IPS DF 4.7 (cell line): Measurements from ENCODE around the gene ARL4D.
"Not testable (repeated sequence)": the region's sequence is repeated elsewhere in the genome, so short reads cannot be mapped to it uniquely, and the experiment has no call there.

Experiments used
- DNase-seq: peaks from one replicate; pipeline ENCODE4 v3.0.0-alpha.2; 2013; ENCODE audit warnings: low spot score; ENCODE audit errors: extremely low read depth

Gene ARL4D, protein sequence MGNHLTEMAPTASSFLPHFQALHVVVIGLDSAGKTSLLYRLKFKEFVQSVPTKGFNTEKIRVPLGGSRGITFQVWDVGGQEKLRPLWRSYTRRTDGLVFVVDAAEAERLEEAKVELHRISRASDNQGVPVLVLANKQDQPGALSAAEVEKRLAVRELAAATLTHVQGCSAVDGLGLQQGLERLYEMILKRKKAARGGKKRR

GRCh38 chr17:43398724-43399595 is at the start of gene ARL4D:
Gene ARL4D, plus strand, starts transcription at chr17:43398993. Its CDS starts 740 bp downstream, at chr17:43399733.
- DNase-seq, result no peak

- no peak for DNase-seq
Observed at GRCh38 chr17:43349142-43349541, 49.7 kb upstream of the ARL4D start.

GRCh38 chr17:43350888-43351361 is 47.9 kb upstream of the ARL4D start:
- DNase-seq, result no peak

- DNase-seq, result no peak
Observed at GRCh38 chr17:43351691-43352090, 47.1 kb upstream of the ARL4D start.

DNA sequence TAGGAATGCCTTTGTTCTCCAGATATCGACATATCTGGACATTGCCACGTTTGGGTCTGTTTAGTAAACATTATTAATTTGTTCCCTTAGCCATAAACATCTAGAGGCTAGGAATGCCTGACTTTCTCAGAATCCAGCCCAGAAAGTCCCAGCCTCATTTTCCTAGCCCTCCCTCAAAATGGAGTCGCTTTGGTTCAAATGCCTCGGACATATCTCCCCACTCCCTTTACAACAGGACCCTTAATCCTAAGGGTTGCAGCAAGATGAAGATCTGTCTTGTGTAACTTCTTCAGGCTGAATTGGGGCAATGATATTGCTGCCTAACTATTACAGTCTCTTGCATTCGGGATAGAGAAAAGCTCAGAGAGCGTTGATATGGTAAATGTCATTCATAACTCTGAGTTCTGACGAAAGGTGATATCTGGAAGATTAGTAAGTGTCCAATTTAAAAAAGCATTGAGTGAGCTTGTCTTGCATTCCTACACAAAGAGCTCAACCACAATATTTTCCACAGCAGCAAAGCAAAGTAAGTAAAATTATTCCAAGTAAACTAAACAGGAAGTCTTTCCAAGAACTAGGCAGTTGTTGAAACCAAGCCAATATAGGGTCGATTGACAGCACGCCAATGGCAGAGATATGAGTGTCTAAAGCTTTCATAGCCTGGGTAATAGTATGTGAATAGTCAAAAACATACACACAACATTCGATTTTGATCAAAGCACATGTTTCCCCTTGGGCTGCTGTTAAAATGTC is 46.0 kb upstream of the ARL4D start:
- no peak for DNase-seq

DNA sequence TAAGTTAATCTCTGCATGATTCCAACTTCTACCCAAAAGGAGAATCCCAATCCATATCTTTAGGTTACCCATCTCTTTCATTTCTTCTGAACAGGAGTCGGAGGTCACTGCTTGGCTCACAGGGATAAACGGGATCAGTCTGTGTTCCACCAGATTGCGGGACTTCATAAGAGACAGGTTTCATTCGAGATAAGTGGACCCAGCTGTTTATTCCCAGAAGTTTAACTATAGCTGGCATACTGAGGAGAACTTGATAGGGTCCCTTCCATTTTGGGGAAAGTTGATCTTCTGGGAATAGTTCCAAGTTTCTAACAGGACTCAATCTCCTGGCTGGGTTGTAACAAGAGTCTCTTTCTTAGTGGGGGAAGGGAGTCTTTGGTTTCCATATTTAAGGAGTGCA is 45.4 kb upstream of the ARL4D start:
- no peak for DNase-seq

- DNase-seq, result no peak
Observed at GRCh38 chr17:43354371-43354770, 44.4 kb upstream of the ARL4D start.

- DNase-seq, result no peak
Observed at GRCh38 chr17:43356450-43356849, 42.3 kb upstream of the ARL4D start.

DNA sequence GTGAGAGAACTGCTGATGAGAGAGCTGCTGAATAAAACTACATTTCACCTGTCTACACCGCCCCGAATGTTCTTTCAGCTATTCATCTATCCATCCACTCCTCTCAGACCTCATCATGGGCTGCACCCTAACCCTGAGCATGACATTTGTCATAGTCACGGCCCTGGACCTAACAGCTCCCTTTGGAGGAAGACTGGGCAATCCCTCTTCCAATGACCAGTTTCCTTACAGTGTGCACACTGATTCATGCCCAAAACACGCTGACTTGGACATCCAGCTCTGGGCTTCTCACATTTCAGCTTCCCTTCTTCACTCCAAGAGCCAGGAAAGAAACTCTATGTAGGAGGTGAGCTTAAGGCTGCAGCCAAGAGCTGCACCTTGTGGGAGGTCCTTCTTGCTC is 41.8 kb upstream of the ARL4D start:
- no peak for DNase-seq

DNA sequence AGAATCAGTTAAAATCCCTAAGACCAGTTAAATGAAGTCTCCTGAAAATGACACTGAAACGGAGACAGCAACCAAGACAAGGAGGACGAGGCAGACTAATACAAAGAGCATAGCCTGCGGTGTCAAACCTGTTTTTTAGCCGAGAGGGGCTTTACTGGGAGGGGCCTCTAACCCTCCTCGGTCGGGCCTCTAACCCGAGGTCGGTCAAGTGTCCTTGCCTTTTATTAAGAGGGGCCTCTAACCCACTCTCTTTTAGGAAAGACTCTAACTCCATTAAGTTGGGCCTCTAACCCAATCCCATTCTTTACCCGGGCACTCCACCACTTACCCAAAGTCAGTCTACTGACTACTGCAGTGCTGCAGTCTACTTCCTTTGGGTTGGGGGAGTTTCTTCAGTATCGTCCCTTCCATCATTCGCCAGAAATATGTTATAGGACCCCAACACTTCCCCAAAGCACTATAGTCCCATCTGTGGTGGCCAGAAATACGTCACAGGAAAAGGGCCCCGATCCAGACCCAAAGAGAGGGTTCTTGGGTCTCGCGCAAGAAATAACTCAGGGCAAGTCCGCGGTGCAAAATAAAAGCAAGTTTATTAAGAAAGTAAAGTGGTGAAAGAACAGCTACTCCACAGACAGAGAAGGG is 39.2 kb upstream of the ARL4D start:
- DNase-seq, result no peak

DNA sequence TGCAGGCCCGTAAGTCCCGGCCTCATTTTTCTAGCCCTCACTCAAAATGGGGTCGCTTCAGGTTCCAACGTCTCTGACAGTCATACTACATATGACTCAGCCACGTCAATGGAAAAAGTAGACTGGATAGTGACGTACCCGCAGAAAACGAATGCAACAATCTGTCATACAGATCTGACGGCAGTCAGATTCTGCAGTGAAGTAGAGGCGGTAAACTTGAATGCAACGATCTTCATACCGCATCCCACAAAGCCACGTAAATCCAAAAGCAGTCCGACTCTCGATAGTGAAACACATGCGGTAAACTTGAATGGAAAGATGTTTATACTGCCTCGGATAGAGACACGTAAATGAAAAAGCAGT is 38.4 kb upstream of the ARL4D start:
- DNase-seq, result no peak

DNA sequence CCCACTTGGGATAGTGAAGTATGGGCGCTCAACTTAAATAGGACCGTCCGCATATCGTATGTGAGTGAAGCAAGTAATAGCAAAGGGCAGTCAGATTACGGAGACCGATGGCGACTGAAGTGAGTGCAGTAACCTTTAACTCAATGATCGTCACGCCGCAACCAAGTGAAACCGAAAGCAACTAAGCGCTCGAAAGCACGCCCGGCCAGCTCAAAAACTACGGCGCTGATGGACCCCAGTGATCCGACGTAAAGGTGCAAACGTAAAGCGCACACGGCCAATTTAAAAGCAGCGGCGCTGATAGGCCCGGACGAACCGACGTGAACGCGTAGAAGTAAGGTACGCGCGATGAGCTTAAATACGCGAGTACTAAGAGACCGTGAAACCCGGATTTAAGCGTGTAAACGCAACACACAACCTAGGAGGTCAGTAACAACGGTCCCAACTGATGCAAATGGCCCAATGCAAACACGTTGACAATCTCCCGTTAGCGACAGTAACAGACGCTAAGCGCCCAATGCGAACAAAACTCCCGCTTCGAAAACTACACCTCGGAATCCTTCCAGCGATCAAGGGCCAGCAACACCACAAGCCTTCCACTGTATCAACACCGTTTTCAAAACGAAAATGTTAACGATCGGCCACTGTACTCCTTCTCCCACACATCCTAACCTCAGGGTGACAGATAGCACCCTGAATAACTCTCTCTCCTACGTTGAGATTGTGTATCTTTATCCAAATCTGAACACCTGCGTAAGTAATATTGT is 37.9 kb upstream of the ARL4D start:
- DNase-seq, result peak; percentile 99

DNA sequence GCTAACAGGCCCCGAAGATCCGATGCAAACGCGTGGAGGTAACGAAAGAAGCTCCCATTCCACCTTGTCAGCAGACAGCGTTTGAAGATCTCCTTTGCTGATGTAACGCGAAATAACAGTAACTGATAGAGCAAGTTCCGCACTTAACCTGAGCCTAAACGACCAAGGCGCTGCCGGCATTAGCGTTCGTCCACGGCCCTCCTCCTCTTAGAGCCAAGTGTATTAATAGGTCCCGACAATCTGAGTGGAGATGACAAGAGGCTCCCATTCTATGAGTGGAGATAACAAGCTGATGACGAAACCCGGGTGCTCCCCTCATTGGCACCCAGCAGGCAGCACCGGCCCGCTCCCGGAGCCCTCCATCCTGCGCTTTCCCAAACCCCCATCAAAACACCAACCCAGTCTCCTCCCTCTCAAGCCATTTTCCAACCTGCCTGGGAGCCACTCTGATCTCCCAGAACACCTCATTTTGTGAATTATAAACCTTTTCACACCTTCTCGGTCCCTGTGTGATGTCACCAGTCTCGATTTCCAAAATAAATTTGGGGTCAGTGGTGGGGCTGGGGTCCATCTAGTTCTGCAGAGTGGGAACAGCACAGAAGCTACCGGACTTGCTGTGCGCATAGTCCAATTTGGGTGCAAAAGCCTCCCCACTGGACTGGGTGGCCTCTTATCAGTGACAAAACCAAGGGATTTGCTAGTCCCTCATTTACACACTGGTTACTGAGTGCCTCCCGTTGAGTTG is 35.4 kb upstream of the ARL4D start:
- no peak for DNase-seq

DNA sequence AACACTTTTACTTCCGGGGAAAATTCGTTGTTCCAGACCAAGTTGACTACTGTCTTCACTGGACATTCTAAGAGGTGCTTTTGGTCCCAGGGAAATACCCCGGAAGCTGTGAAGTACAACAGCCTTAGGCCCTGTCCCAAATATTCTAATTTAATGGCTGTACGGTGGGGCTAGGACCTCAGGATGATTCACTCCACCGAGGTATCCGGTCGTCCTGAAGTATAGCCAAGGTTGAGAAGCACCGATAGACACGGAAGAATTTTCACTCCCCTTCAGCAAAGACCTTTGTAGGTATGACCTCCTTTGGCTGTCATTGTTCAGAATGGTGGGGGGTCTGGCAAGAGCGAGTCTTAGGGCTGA is 34.9 kb upstream of the ARL4D start:
- DNase-seq, result no peak

- DNase-seq, result no peak
Observed at GRCh38 chr17:43365356-43365755, 33.4 kb upstream of the ARL4D start.

DNA sequence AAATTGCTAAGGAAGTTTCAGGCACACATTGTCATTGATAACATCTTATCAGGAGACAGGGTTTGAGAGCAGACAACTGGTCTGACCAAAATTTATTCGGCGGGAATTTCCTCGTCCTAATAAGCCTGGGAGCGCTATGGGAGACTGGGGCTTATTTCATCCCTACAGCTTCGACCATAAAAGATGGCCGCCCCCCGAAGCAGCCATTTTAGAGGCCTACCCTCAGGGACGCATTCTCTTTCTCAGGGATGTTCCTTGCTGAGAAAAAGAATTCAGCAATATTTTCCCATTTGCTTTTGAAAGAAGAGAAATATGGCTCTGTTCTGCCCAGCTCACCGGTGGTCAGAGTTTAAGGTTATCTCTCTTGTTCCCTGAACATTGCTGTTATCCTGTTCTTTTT is 32.9 kb upstream of the ARL4D start:
- not testable (repeated sequence) for DNase-seq

DNA sequence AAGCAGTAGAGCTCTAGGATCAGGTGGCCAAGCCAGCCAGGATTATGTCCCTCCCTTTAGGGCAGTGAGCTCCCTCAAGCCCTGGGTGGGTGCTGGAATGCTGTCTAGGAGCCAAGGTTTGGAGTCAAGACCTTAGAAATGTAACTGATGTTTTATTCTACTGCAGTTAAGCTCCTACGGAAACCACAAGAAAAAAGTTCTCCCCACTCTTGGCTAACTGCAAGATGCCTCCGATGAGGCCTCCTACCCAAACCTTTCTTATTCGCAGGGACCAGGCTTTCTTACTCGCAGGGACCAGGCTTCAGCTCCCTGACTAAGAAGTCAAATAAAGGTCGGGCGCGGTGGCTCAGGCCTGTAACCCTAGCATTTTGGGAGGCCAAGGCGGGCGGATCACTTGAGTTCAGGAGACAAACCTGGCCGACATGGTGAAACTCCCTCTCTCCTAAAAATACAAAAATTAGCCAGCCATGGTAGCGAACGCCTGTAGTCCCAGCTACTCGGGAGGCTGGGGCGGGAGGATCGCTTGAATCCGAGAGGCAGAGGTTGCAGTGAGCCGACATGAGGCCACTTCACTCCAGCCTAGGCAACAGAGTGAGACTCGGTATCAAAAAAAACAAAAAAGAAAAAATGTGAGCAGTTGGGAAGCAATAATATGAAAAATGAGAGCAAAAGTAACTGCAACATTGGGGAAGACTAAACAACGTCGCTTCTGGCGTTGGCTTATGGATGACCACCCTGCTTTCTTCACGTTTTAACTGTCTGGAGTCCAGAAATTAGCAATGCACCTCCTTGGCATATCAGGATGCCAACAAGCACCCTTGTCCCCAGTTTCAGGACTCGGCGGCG is 31.7 kb upstream of the ARL4D start:
- no peak for DNase-seq

- no peak for DNase-seq
Observed at GRCh38 chr17:43367737-43368242, 31.0 kb upstream of the ARL4D start.
